HG03066 (cell line): Measurements from ENCODE around the gene BCL6.
A peak's percentile ranks its signal among the peaks of the same experiment; 100 is the strongest.

Source experiments
- ATAC-seq: cut with Tn5 transposase; IDR thresholded peaks from one replicate; pipeline ENCODE4 v1.9.1; 2021; ENCODE audit warnings: low read depth; ENCODE audit not compliant: unreplicated experiment

BCL6 gene

GRCh38 chr3:187740421-187741399 lies 4.6 kb downstream of the BCL6 start:
- no peak for ATAC-seq

- no peak for ATAC-seq
Measured at GRCh38 chr3:187739561-187740332, 5.5 kb downstream of the BCL6 start.

GRCh38 chr3:187739094-187739560 lies 6.1 kb downstream of the BCL6 start:
- no peak for ATAC-seq

GRCh38 chr3:187738331-187739093 lies 6.8 kb downstream of the BCL6 start:
- peak; percentile 63 for ATAC-seq

GRCh38 chr3:187738071-187738330 lies 7.3 kb downstream of the BCL6 start:
- ATAC-seq: no peak

GRCh38 chr3:187737368-187738070 lies 7.7 kb downstream of the BCL6 start:
- no peak for ATAC-seq

- ATAC-seq: no peak
Measured at GRCh38 chr3:187737006-187737367, 8.3 kb downstream of the BCL6 start.

- ATAC-seq: no peak
Measured at GRCh38 chr3:187736418-187736871, 8.8 kb downstream of the BCL6 start.

- ATAC-seq: no peak
Measured at GRCh38 chr3:187735837-187736236, 9.4 kb downstream of the BCL6 start.

GRCh38 chr3:187735383-187735782 lies 9.9 kb downstream of the BCL6 start:
- no peak for ATAC-seq

GRCh38 chr3:187734841-187735240 lies 10.4 kb downstream of the BCL6 start:
- ATAC-seq: no peak

- ATAC-seq: no peak
Measured at GRCh38 chr3:187733371-187733770, 11.9 kb downstream of the BCL6 start.

- ATAC-seq: no peak
Measured at GRCh38 chr3:187729598-187729997, 15.7 kb downstream of the BCL6 start.

- no peak for ATAC-seq
Measured at GRCh38 chr3:187728940-187729583, 16.2 kb downstream of the BCL6 start.

- ATAC-seq: no peak
Measured at GRCh38 chr3:187728248-187728647, 17.0 kb downstream of the BCL6 start.

- no peak for ATAC-seq
Measured at GRCh38 chr3:187726564-187726963, 18.7 kb downstream of the BCL6 start.

- ATAC-seq: no peak
Measured at GRCh38 chr3:187725653-187726370, 19.5 kb downstream of the BCL6 start.

GRCh38 chr3:187725224-187725623 lies 20.0 kb downstream of the BCL6 start:
- no peak for ATAC-seq

GRCh38 chr3:187722206-187722612 lies 23.1 kb downstream of the BCL6 start:
- no peak for ATAC-seq
